ELF-1 (cell line): ENCODE results near the gene C16orf89.
A peak's percentile ranks its signal among the peaks of the same experiment; 100 is the strongest.
"Not testable (repeated sequence)": the region's sequence is repeated elsewhere in the genome, so short reads cannot be mapped to it uniquely, and the experiment has no call there.

Source experiments
- DNase-seq: peaks from one replicate; pipeline ENCODE4 v3.0.0-alpha.2; 2016; ENCODE audit warnings: low read depth, low spot score

C16orf89 gene, protein sequence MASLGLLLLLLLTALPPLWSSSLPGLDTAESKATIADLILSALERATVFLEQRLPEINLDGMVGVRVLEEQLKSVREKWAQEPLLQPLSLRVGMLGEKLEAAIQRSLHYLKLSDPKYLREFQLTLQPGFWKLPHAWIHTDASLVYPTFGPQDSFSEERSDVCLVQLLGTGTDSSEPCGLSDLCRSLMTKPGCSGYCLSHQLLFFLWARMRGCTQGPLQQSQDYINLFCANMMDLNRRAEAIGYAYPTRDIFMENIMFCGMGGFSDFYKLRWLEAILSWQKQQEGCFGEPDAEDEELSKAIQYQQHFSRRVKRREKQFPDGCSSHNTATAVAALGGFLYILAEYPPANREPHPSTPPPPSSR

DNA sequence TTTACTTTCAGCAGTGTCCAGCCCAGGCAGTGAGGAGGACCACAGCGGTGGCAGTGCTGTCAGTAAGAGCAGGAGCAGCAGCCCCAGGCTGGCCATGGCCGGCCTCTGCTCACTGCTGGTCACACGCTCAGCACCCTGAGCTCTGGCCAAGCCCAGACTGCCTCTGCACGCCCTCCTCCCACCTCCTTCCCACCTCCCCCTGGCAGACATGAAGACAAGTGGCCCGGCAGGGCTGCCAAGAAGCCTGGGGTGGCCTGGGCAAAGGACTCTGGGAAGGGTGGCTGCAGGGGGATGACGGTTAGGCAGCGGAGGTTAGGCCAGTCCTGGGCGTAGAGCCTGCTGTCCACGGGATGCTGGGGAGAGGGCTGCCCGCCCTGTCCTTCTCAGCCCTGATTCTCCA, at the start of gene C16orf89:
Gene C16orf89 (minus strand): TSS at position 144 of the 400 bp plus-strand sequence. CDS start 48 bp downstream, at position 96.
- DNase-seq, result no peak

DNA sequence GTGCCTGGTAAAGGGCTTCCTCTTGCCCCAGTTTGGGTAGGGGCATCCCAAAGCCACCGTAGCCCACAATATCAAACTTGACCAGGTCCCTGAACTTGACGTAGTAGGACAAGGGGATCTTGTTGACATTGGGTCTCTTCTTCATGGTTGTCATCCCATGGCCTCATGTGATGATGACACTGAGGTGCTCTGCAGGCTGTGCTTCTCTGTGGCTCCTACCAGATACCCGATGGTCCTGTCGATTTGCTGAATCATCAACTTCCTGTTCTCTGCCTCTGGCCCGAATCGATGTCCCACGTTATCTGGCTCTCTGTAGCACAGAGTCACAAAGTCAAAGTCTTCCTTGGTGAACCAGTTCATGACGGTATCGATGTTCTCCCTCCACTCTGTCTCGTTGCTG, 45.2 kb upstream of the C16orf89 start:
- not testable (repeated sequence) for DNase-seq

DNA sequence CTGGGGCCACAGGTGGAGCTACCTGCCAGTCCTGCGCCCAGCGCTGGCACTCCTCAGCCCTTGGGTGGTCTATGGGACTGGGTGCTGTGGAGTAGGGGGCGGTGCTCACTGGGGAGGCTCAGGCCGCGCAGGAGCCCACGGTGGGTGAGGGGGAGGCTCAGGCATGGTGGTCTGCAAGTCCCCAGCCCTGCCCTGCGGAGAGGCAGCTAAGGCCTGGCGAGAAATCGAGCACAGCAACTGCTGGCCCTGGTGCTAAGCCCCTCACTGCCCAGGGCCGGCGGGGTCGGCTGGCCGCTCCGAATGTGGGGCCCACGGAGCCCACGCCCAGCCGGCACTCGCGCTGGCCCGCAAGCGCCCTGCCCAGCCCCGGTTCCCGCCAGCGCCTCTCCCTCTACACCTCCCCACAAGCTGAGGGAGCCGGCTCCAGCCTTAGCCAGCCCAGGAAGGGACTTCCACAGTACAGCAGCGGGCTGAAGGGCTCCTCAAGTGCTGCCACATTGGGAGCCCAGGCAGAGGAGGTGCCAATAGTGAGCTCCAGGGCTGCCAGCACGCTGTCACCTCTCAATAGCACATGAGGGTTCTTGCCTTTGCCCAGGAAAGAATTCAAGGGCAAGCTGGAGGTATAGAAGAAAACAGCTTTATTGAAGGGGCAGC, 42.9 kb upstream of the C16orf89 start:
- no peak for DNase-seq

DNA sequence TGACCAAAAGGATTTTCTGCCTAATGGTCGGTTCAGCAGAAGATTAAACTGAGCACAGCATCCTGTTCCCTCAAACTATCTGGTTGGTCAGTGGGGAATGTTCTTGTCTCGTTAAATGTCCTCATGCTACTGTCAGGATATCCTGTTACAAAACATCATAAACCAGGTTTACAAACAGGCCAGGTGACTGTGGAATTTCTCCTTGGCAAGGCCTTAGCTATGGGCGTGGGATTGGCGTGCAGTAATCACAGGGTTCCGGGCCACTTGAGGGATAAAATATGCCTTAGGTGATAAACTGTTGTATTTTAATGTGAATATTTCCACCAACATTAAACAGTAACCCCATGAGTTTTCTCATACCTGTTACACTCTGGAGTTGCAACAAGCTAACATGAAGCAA, 39.3 kb upstream of the C16orf89 start:
- DNase-seq, result not testable (repeated sequence)

DNA sequence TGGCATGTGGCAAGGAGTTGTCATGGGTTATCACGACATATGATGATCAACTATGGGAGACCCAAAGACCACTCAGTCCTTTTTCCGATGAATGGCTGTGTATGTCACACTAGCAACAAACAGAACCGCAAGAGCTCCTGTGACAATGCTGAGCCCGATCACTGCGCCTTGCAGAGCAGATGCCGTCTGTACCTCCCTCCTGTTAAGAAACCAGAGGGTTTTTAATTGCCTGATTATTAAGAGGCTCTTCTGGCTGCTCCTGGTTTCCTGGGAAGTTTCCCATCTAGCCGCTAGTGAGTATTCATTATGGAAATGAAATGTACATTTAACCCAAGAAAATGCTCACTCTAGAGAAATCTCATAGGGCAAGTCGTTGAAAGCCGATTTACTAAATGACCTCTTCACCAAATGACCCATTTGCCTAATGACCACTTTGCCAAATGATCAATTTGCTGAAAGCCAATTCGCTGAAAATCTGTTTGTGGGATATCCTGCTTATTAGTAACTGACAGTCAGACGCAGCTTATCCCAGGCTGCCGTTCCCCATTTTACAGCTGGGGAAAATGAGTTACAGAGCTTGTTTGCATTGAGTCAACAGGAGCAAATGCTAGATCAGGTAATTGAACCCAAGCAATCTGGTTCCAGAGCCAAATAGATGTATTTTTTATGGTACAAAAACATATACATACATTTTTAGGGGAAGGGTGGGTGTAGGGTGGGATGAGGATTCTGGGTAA, 37.7 kb upstream of the C16orf89 start:
- not testable (repeated sequence) for DNase-seq

DNA sequence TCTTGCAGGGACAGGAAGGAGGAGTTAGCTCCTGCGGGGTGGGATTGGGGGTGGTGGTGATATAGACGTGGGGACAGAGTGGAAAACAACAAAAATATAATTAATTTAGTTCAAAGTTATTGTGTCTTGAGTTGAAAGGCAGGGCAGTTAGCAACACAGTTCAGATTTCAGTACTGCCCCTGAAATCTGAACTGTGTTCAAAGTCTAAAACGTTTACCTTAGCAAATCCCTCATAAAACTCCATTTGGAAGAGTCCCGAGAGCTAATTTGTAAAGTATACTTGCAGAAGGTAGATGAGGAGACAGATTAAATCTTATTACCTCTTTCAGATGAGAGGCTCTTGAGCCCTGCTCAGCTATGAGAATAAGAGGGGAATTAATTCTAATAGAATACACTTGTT, 33.4 kb upstream of the C16orf89 start:
- not testable (repeated sequence) for DNase-seq

DNA sequence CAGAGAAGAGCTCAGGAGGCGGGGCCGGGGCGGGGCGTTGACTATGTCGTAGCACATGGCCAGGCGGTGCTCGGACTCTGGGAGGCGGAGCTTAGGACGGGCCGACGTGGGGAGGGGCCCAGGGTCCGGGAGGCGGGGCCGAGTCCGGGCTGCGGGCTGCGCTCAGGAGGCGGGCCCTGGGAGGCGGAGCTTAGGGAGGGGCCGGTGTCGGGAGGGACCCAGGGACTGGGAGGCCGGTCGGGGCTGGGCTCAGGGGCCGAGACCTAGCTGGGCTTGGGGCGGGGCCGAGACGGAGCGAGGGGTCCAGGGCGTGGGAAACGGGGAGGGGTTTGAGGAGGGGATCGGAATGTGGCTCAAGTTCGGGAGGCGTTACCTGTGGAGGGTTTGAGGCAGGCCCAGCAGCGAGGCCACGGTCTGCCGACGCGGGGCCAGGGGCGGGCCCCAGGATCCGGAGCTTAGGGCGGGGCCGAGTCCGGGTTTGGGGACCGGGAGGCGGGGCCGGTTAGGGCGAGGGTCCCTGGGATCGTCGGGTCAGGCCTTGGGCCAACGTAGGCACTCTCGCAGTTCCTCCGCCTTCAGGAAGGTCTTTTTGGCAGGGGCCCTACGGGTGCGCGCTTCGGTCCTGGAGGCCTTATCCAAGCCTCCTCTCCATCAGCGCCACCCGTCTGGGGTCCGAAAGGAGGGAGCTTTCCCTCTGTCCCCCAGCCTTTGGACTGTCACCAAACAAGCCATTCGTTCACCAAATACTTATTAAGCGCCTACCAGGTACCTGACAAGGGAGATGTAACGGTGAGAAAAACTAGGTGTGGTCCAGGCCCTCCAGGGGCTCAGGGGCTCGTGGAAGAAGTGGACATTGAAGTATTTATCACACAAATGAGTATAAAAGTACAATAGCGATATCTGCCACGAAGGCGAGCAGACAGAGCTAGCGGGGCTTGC, 32.7 kb upstream of the C16orf89 start:
- DNase-seq, result peak; percentile 87

DNA sequence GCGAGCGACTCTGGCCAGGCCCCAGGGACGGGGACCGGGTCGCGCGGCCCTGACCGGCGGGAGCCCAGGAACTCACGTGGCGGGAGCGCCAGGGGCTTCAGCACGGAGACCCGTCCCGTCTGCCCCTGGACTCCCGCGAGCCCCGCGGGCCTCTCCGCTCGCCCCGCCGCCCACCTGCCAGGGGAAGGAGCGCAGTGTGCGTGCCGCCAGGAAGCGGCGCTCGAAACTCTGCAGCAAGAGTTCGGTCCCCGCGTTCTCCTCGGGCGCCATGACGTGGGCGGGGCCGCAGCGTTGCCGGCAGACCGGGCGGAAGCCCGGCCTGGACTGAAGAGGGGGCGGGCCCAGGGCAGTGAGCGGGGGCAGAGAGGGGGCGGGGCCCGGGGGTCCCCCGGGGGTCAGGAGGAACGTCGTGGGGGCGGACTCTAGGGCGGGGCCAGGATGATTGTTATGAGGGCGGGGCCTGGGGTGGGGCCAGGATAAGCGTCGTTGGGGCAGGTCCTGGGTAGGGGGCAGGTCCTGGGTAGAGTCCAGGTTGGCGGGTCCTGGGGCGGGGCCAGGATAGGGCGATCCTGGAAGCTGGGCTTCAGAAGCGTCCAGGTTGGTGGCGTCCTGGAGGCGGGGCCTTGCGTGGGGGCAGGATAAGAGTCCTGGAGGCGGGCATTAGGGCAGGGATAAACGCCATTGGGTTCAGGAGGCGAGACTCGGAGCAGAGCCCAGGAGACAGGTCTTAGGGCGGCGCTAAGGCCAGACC, 31.9 kb upstream of the C16orf89 start, which contains the start of gene EEF2KMT:
Gene EEF2KMT (minus strand): TSS at position 326 of the 751 bp plus-strand sequence. CDS start 56 bp downstream, at position 270.
- DNase-seq, result peak; percentile 99

DNA sequence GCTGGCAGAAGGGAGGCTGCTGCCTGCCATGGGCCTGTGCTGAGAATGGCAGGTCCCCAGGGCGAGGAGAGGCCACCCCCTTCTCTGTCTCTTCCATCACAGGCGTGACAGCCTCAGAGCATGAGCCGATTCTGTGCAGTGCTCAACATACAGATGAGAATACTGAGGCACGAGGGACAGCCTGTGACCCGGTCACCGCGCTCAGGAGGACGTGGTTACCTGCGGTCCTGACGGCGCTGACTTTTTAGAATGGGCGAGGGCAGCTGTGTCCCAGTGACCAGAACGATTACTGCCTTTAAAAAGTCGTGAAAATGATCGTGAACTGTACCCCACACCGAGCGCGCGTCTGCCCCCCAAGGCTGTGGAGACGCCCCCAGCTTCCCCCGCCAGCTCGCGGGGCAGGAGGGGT, 31.3 kb upstream of the C16orf89 start:
- peak; percentile 49 for DNase-seq

DNA sequence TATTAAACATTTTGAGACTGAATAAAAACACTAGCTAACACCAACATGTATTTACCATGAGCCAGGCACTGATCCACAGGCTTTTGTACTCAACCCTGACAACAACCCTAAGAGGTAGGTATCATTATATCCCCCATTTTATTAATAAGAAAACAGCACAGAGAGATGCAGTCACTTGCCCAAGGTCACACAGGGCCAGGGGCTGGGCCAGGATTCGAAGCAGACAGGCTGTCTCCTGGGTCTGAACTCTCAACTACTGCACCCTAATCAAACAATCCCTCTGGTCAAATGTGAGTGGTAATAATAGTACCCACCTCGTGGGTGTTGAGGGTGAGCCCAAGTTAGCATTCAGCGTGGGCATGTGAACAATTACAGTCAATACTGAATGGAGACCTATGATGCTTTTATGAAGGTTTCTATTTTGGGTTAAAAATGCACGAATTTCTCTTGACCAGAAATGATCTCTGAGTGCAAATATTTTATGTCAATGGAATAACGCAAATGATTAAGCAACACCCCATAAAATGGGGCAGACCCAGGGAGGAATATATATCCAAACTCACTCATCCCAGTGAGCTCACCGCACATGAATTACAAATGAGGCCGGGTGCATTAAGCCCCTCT, 30.8 kb upstream of the C16orf89 start:
- DNase-seq, result not testable (repeated sequence)

DNA sequence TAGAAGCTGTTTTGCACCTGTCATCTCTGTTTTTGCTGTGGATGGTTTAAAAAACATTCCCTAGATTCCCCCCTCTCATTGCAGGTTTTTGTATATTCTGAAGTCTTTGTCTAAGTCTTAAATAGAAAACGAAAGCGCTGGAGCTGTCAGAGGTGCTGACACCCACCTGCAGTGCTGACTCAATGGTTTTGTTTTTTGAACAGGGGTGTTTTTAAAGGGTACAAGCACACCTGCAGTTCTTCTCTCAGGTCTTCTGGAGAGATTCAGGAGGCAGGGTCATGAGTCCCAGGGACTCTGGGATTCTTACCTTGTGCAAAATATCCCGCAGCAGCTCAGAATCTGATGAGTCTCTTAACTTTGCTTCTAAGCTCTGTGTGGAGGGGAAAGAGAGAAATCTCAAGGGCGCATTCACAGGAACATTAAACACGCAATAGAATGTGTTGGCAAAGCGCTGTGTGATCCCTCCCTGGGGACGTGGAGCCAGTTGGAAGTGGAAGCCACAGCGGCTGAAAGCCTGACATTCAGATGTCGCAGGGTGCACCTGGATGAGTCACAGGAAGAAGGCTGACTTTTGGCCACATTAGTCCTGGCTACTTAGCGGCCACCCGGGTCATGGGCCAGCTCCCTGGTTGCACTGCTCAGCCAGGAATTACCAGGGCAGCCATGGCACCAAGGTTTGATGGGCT, 29.5 kb upstream of the C16orf89 start:
- DNase-seq, result not testable (repeated sequence)

DNA sequence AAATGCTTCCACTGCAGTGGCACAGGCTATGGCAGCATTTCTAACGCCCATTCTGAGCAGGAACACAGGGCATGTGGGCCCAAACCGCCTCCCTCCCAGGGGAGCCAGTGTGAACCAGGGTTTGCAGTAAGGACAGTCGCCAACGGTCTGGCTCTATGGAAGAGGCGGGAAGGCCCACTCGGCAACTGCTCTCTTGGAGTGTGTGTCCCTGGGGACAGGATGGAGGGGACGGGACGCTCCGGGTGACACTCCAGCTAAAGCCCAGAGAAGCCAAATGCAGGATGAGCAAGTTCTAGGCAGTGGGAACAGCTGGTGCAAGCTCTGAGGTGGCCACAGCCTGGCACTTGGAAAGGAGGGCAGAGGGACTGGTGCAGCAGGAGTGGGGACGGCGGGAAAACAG, 28.0 kb upstream of the C16orf89 start:
- not testable (repeated sequence) for DNase-seq

DNA sequence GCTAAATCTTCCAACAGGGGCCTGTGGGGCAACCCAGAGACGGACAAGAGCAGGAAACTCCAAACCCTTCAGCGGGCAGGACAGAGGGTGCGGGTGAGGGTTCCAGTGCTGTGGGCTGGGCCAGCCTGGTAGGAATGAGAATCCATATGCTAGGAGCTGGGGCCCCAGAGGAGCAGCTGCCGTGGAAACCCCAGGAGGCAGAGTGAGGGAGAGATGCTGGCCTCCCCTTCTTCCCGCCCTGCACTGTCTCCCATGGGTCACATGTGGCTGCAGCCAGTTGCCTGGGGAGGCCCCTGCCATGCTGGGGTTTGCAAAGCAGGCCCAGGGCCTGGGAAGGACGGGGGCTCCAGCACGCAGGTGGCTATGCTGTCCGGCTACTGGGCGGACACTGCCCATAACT, 27.3 kb upstream of the C16orf89 start:
- not testable (repeated sequence) for DNase-seq

DNA sequence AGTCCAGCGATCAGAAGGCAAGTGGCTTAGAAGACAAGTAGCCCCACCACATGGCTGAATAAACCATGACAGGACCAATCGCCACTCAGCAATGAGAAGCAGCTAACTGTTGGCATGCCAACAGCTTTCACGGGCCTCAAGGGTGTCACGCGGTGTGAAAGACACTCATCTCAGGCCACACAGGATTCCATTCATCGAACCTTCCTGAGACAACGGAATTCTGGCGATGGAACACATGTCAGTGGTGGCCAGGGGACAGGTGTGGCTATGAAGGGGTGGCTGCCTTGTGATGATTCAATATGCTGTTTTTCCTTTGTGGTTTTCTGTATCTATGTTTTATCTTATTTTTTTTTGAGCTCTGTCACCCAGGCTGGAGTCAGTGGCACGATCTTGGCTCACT, 24.8 kb upstream of the C16orf89 start:
- DNase-seq, result not testable (repeated sequence)

DNA sequence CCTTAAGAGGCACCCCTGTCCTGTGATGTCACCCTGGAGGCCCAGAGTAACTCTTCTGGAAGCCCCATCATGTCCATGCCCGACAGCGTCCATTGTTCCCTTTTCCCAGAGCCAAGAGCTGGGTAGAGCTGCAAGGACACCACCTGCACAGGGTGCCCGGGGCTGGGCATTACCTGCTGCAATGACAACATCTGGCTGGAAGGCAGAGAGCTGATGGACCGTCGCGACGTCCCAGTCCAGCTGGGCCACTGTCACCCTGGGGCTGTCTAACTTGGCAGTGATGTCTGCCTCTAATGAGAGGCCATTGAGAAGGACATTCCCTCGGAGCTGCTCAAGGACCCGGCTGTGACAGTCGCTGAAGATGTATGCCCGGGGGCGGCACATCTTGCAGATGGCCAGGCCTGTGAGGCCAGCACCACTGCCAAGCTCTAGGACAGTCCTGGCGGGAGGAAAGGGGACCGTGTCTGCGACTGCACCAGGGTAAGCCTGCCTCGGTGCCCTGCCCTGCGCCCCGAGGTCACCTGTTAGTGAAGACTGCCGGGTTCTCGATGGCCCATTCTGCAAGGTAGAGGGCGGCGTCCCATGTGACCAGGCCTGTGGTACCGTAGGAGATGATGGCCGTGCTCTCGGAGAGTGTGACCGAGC, 24.3 kb upstream of the C16orf89 start:
- not testable (repeated sequence) for DNase-seq

DNA sequence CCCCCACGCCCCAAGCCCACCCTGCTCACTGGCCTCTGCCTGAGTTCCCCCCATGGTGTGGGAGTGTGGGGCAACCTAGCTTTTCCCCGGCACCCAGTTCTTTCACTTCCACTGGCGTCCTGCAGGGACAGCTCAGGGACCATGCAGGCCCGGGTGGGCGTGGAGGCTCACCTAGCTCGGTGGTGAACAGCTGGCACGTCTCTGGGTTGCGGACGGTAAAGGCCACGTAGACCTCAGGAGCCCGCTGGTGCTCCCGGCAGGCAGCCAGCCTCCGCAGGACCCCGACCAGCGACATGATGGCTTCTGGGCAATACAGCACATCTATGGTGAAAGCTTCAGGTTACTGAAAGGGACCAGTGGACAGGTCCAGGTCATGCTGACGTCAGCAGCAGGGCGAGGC, 23.2 kb upstream of the C16orf89 start:
- DNase-seq, result not testable (repeated sequence)

DNA sequence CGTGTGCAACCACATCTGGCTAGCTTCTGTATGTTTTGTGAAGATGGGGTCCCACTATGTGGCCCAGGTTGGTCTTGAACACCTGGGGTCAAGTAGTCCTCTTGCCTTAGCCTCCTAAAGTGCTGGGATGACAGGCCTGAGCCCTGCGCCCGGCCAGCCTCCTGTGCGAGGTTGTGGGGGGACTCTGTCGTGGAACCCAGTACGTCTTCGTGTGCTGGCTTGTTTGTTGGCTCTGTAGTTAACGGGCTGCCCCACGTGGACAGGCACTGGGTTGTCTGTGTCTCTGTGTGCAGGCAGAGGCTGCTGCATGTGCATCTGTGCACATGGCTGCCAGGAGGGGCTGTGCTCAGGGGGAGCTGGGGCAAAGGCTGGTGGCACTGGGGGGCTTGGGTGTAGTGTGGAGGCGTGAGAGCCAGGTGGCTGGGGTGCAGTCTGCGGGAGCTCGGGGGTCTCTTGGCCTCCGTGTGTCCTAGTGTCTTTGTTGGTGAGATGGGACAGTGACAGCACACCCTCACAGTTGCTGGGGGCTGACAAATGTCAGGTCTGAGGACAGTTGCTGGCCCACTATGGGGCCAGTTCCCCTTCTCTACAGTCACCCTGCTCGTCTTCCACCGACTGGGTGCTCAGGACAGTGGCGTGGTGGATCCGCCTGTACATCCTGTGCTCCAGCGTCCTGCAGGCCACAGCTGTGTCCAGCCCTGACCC, 22.5 kb upstream of the C16orf89 start:
- DNase-seq, result not testable (repeated sequence)

DNA sequence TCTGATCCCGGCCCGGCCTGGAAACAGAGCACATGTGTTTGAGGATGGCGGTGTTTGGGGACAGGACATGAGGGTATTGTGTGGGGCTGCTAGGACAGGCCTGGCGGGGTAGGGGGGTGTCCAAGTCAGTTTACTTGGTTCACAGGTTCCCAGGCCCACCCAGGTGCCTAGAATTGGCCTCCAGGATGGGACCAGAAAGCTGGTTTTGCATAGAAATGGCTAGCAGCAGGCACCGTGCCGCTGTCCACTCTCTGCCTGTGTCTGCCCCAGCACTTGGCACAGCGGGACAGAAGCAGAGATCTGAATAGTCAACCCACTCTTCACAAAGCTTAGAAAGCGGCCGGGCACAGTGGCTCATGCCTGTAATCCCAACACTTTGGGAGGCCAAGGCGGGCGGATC, 20.0 kb upstream of the C16orf89 start:
- DNase-seq, result not testable (repeated sequence)
